ENCODE results near the gene ARID1B. TPM values are rescaled to one million over a fixed set of nuclear protein-coding genes. Genes with fewer than 3 reads are reported as not detected.

The ARID1B gene
- total and polyA plus RNA-seq, 9 of the 15 experiments (the other 6 are each of a cell fraction or from before 2014, with no cell fraction given): 12.5 to 50.5 (median 25.8) TPM

DNA sequence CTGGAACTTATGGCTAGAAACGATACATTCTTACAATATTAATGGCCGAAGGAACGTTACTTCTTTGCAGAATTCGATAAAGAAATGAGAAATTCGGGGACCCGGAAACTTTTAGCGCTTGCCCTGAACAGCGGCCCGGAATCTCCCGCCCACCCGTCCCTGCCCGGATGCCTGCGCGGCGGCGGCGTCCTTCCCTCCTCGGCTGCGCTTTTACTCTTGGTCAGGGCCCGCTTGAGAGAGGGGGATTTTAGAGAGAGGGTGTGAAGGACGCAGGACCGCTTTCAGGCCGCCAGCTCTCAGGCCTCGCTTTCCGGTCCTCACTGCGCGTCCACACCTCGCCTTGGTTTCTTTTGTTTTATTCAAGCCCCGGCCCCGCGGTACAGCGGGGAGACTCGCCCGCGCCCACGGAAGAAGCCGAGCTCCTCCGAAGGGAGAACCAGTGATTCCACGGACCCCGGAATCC, 243.7 kb downstream of the ARID1B start (continued):
- TF ChIP-seq CTCFL (IDR thresholded peaks at IDR 0.05; ENCODE audit: borderline replicate concordance, insufficient read depth, low read depth, low read length, poor library complexity, severe bottlenecking) (no peak), WHSC1 (IDR thresholded peaks at IDR 0.05; ENCODE audit: low read length) (no peak), CSDE1 (IDR thresholded peaks at IDR 0.05) (no peak), SAFB2 (IDR thresholded peaks at IDR 0.05; ENCODE audit: borderline replicate concordance, low read depth, low read length, severe bottlenecking) (no peak), NFIC (IDR thresholded peaks at IDR 0.05) (no peak), COPS2 (conservative IDR thresholded peaks at IDR 0.05) (no peak), ETS2 (tag; IDR thresholded peaks at IDR 0.05; ENCODE audit: borderline replicate concordance, poor library complexity, severe bottlenecking) (no peak), ZNF586 (CRISPR knock-in tag; conservative IDR thresholded peaks at IDR 0.05) (no peak), HIVEP1 (CRISPR knock-in tag; IDR thresholded peaks at IDR 0.05) (no peak), SRSF1 (IDR thresholded peaks at IDR 0.05; ENCODE audit: low read depth, low read length) (no peak), RFX1 (IDR thresholded peaks at IDR 0.05) (no peak), SMC3 (conservative IDR thresholded peaks at IDR 0.05; ENCODE audit: insufficient read depth, low read depth, low read length) (no peak), ZC3H4 (CRISPR knock-in tag; IDR thresholded peaks at IDR 0.05; ENCODE audit: borderline replicate concordance) (peak; percentile 65; the same call in 1 of the 2 replicates), NRF1 (conservative IDR thresholded peaks at IDR 0.05 in 1 of 2, IDR thresholded peaks at IDR 0.05 in 1 of 2) (peak in 1 of 2 experiments; percentile 38; a peak in 2 of 4 replicates), SAP30 (IDR thresholded peaks at IDR 0.05; ENCODE audit: borderline replicate concordance, insufficient read depth, low read depth, low read length, poor library complexity, severe bottlenecking) (no peak), FOXA3 (CRISPR knock-in tag; conservative IDR thresholded peaks at IDR 0.05 in 1 of 2, IDR thresholded peaks at IDR 0.05 in 1 of 2) (no peak), VEZF1 (CRISPR knock-in tag; IDR thresholded peaks at IDR 0.05) (no peak), ZNF695 (CRISPR knock-in tag; IDR thresholded peaks at IDR 0.05) (0 out of 2 replicates have a peak, but pooled peaks have one; percentile 22)
- TF ChIP-seq, protein P1, sequence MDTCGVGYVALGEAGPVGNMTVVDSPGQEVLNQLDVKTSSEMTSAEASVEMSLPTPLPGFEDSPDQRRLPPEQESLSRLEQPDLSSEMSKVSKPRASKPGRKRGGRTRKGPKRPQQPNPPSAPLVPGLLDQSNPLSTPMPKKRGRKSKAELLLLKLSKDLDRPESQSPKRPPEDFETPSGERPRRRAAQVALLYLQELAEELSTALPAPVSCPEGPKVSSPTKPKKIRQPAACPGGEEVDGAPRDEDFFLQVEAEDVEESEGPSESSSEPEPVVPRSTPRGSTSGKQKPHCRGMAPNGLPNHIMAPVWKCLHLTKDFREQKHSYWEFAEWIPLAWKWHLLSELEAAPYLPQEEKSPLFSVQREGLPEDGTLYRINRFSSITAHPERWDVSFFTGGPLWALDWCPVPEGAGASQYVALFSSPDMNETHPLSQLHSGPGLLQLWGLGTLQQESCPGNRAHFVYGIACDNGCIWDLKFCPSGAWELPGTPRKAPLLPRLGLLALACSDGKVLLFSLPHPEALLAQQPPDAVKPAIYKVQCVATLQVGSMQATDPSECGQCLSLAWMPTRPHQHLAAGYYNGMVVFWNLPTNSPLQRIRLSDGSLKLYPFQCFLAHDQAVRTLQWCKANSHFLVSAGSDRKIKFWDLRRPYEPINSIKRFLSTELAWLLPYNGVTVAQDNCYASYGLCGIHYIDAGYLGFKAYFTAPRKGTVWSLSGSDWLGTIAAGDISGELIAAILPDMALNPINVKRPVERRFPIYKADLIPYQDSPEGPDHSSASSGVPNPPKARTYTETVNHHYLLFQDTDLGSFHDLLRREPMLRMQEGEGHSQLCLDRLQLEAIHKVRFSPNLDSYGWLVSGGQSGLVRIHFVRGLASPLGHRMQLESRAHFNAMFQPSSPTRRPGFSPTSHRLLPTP (IDR thresholded peaks at IDR 0.05; ENCODE audit: borderline replicate concordance, extremely low read depth, insufficient read length): no peak
- TF ChIP-seq, protein P2, sequence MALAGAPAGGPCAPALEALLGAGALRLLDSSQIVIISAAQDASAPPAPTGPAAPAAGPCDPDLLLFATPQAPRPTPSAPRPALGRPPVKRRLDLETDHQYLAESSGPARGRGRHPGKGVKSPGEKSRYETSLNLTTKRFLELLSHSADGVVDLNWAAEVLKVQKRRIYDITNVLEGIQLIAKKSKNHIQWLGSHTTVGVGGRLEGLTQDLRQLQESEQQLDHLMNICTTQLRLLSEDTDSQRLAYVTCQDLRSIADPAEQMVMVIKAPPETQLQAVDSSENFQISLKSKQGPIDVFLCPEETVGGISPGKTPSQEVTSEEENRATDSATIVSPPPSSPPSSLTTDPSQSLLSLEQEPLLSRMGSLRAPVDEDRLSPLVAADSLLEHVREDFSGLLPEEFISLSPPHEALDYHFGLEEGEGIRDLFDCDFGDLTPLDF (CRISPR knock-in tag; IDR thresholded peaks at IDR 0.05): peak; percentile 44
